Esophagus muscularis mucosa (tissue), 3 donors: ENCODE results near the gene SYNJ1.

ENCODE experiments used
- CTCF ChIP-seq, 3 experiments: fragments of 200-600 bp in 2 of 3; fragments of 450-650 bp in 1 of 3; sonication (generic) in 2 of 3; IDR thresholded peaks; one replicate each; pipeline ENCODE4 v1.5.1; 2017 to 2019; ENCODE audit warnings: antibody characterized with exemption in 3 of 3, mild to moderate bottlenecking in 2 of 3, moderate library complexity in 1 of 3
- POLR2A ChIP-seq: fragments of 450-650 bp; IDR thresholded peaks from one replicate; pipeline ENCODE4 v1.6.1; 2017; ENCODE audit warnings: antibody characterized with exemption, moderate library complexity, mild to moderate bottlenecking, low read depth

GRCh38 chr21:32693581-32693980 is 34.2 kb downstream of the SYNJ1 start:
- TF ChIP-seq CTCF (IDR thresholded peaks at IDR 0.05) (no peak), POLR2A (no peak)
